PFSK-1 (cell line): Measurements from ENCODE around the gene RALGPS1.

Experiments
- FOXP2 ChIP-seq: optimal IDR thresholded peaks from 2 replicates; pipeline ENCODE3; 2011; ENCODE audit warnings: borderline replicate concordance, control low read depth, inconsistent platforms; ENCODE audit not compliant: insufficient read depth; ENCODE audit errors: extremely low read length, extremely low read depth
- POLR2AphosphoS5 ChIP-seq: IDR thresholded peaks from 2 replicates; pipeline ENCODE4 v1.6.1; 2012; ENCODE audit warnings: low read depth, mild to moderate bottlenecking, control low read depth, low read length, moderate library complexity
- SIN3A ChIP-seq: IDR thresholded peaks from 2 replicates; pipeline ENCODE4 v1.6.1; 2012; ENCODE audit warnings: mild to moderate bottlenecking, low read length, moderate library complexity, borderline replicate concordance; ENCODE audit not compliant: insufficient read depth
- TAF1 ChIP-seq: IDR thresholded peaks from 2 replicates; pipeline ENCODE4 v1.6.1; 2012; ENCODE audit warnings: low read length, control low read depth, borderline replicate concordance; ENCODE audit not compliant: insufficient read depth
- TF ChIP-seq, protein P1 (sequence below), 2 experiments: IDR thresholded peaks; 2 replicates each; pipeline versions ENCODE4 v1.6.1 to v1.8.0; 2011 to 2012; ENCODE audit warnings: low read depth in 2 of 2, low read length in 2 of 2, control low read depth in 1 of 2, inconsistent platforms in 1 of 2, mild to moderate bottlenecking in 1 of 2, moderate library complexity in 1 of 2; ENCODE audit not compliant: insufficient read depth in 1 of 2

The RALGPS1 gene

DNA sequence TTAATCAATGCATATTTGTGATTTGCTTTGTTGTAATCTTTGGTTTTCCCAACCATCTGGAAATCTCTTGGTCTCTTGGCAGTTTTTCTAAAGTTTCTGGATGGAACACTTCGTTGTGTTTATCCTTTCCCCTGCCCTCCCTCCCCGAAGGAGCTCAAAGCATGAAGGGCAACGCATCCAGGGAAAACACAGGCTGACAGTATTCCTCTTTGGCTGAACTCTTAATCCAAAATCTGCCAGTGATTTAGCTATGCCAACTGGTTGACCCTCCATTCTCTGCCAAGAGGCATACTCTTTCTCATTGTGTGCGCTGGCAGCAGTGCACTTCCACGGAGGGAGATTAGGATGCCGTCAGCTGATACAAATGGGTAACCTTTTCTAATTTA is 33.6 kb upstream of the RALGPS1 start:
- TF ChIP-seq POLR2AphosphoS5 (no peak), FOXP2 (no peak), TAF1 (no peak), SIN3A (no peak)
- TF ChIP-seq, protein P1, sequence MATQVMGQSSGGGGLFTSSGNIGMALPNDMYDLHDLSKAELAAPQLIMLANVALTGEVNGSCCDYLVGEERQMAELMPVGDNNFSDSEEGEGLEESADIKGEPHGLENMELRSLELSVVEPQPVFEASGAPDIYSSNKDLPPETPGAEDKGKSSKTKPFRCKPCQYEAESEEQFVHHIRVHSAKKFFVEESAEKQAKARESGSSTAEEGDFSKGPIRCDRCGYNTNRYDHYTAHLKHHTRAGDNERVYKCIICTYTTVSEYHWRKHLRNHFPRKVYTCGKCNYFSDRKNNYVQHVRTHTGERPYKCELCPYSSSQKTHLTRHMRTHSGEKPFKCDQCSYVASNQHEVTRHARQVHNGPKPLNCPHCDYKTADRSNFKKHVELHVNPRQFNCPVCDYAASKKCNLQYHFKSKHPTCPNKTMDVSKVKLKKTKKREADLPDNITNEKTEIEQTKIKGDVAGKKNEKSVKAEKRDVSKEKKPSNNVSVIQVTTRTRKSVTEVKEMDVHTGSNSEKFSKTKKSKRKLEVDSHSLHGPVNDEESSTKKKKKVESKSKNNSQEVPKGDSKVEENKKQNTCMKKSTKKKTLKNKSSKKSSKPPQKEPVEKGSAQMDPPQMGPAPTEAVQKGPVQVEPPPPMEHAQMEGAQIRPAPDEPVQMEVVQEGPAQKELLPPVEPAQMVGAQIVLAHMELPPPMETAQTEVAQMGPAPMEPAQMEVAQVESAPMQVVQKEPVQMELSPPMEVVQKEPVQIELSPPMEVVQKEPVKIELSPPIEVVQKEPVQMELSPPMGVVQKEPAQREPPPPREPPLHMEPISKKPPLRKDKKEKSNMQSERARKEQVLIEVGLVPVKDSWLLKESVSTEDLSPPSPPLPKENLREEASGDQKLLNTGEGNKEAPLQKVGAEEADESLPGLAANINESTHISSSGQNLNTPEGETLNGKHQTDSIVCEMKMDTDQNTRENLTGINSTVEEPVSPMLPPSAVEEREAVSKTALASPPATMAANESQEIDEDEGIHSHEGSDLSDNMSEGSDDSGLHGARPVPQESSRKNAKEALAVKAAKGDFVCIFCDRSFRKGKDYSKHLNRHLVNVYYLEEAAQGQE (IDR thresholded peaks at IDR 0.05; ENCODE audit: insufficient read depth in 1 of 2, low read depth in 2 of 2, low read length in 2 of 2): no peak

DNA sequence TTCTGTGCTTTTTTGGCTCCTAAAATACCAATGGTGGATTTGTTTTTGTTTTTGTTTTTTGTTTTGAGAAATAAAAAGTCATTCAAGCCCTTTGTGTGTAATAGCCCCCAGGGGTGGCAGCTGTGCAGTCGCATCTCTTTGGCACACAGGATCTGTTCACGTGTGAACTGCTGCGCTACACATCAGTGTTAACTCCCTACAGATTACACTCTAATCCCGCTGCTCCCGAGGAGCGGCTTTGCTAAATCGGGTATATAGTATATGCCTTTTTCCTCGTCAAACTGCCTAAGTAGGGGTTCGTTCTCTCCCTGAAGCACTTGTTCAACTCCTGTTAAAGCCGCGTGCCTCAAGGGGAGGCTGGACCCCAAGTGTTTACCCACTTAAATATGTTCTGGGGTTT is 31.8 kb upstream of the RALGPS1 start:
- TF ChIP-seq FOXP2 (no peak), TAF1 (no peak), POLR2AphosphoS5 (no peak), SIN3A (no peak)
- TF ChIP-seq, protein P1 (IDR thresholded peaks at IDR 0.05; ENCODE audit: insufficient read depth in 1 of 2, low read depth in 2 of 2, low read length in 2 of 2): no peak

GRCh38 chr9:126883636-126884035 is 30.9 kb upstream of the RALGPS1 start:
- TF ChIP-seq FOXP2: no peak
- no peak for TF ChIP-seq TAF1
- TF ChIP-seq POLR2AphosphoS5: no peak
- TF ChIP-seq SIN3A: no peak
- TF ChIP-seq, protein P1 (IDR thresholded peaks at IDR 0.05; ENCODE audit: insufficient read depth in 1 of 2, low read depth in 2 of 2, low read length in 2 of 2): no peak

DNA sequence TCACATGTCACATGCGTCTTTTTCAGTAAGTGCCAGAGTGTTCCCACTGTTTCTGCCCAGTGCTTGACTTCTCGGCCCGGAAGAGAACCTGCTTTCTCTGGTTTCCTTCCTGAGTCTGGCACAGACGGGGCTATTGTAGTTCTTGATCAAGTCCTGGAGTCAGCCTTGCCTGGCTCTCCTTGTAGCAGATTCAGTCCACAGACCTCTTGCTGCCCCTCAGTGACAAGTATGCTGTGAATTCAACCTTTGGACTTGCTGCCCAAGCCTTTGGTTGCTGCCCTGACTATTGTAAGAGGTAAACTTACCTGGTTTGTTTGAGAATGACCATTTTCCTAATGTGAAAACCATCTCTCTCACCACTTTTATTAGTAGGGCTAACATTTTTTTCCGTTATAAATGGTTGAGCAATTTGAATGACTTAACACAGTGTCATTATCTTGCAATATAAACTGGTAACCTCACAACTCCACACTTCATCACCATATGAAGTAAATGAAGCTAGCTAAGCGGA is 29.4 kb upstream of the RALGPS1 start:
- no peak for TF ChIP-seq FOXP2
- TF ChIP-seq TAF1: no peak
- no peak for TF ChIP-seq POLR2AphosphoS5
- TF ChIP-seq SIN3A: no peak
- TF ChIP-seq, protein P1 (IDR thresholded peaks at IDR 0.05; ENCODE audit: insufficient read depth in 1 of 2, low read depth in 2 of 2, low read length in 2 of 2): no peak
